Measurements from ENCODE around the gene SORCS1.
A peak's percentile ranks its signal among the peaks of the same experiment; 100 is the strongest.
"Not testable (repeated sequence)": the region's sequence is repeated elsewhere in the genome, so short reads cannot be mapped to it uniquely, and the experiment has no call there.

The SORCS1 gene

GRCh38 chr10:106929291-106929895, 235.1 kb downstream of the SORCS1 start:
- TF ChIP-seq CTCF (IDR thresholded peaks at IDR 0.05; ENCODE audit: control extremely low read depth, extremely low read depth, low read depth, missing control alignments) = no peak
- DNase-seq (ENCODE audit: extremely low spot score) = no peak
- POLR2A ChIA-PET = no interaction called here
- CTCF ChIA-PET = no interaction called here

- POLR2A ChIA-PET; CTCF ChIA-PET; DNase-seq (ENCODE audit: extremely low spot score): not testable (repeated sequence)
These were observed 236.4 kb downstream of the SORCS1 start for GRCh38 chr10:106928151-106928550.

GRCh38 chr10:106925191-106925590, 239.3 kb downstream of the SORCS1 start:
- DNase-seq (ENCODE audit: extremely low spot score) = no peak
- ChIA-PET POLR2A (no interaction called here), CTCF (interaction anchor here (1.1 to 1.8 kb wide), 2 partner anchors 11 to 21 kb away, joined by 3 to 4 read pairs; no protein-coding TSS in a partner anchor)
- TF ChIP-seq CTCF (IDR thresholded peaks at IDR 0.05; ENCODE audit: control extremely low read depth, extremely low read depth, low read depth, missing control alignments) = no peak

GRCh38 chr10:106920538-106920937, 244.0 kb downstream of the SORCS1 start:
- POLR2A ChIA-PET = no interaction called here
- CTCF ChIA-PET = no interaction called here
- TF ChIP-seq CTCF (IDR thresholded peaks at IDR 0.05; ENCODE audit: control extremely low read depth, extremely low read depth, low read depth, missing control alignments) = no peak
- no peak for DNase-seq (ENCODE audit: extremely low spot score)

- DNase-seq (ENCODE audit: extremely low spot score) = peak; percentile 28
- no peak for TF ChIP-seq CTCF (IDR thresholded peaks at IDR 0.05; ENCODE audit: control extremely low read depth, extremely low read depth, low read depth, missing control alignments)
- CTCF ChIA-PET = no interaction called here
- POLR2A ChIA-PET = no interaction called here
These were observed 244.6 kb downstream of the SORCS1 start for GRCh38 chr10:106919871-106920282.

GRCh38 chr10:106917452-106918055, 247.0 kb downstream of the SORCS1 start:
- ChIA-PET POLR2A (no interaction called here), CTCF (interaction anchor here (1.2 to 1.5 kb wide), 3 partner anchors 9 to 31 kb away, joined by 3 to 5 read pairs (median 3); no protein-coding TSS in a partner anchor)
- TF ChIP-seq CTCF (IDR thresholded peaks at IDR 0.05; ENCODE audit: control extremely low read depth, extremely low read depth, low read depth, missing control alignments) = no peak
- no peak for DNase-seq (ENCODE audit: extremely low spot score)

GRCh38 chr10:106914016-106914415, 250.5 kb downstream of the SORCS1 start:
- no peak for TF ChIP-seq CTCF (IDR thresholded peaks at IDR 0.05; ENCODE audit: control extremely low read depth, extremely low read depth, low read depth, missing control alignments)
- ChIA-PET CTCF (interaction anchor here (1.0 to 1.4 kb wide), 2 partner anchors 10 to 17 kb away, joined by 3 read pairs; no protein-coding TSS in a partner anchor), POLR2A (no interaction called here)
- DNase-seq (ENCODE audit: extremely low spot score) = no peak
